NCI-H146 treated with DMSO at 0.1 percent for 48 hours (cell line): ENCODE measurements around the gene S100A8.
A peak's percentile ranks its signal among the peaks of the same experiment; 100 is the strongest.

ENCODE experiments used
- DNase-seq: peaks from one replicate; lab custom pipeline; 2025; ENCODE audit not compliant: unreplicated experiment; lab: John Stamatoyannopoulos, UW

S100A8 gene

GRCh38 chr1:153364156-153364555, 26.7 kb downstream of the S100A8 start:
- no peak for DNase-seq

GRCh38 chr1:153363641-153364040, 27.2 kb downstream of the S100A8 start:
- no peak for DNase-seq

- DNase-seq, result no peak
Measured at GRCh38 chr1:153362187-153362775, 28.6 kb downstream of the S100A8 start.

GRCh38 chr1:153361480-153362109, 29.3 kb downstream of the S100A8 start:
- DNase-seq, result no peak

GRCh38 chr1:153360592-153361479, 30.0 kb downstream of the S100A8 start:
- no peak for DNase-seq

- DNase-seq, result no peak
Measured at GRCh38 chr1:153360190-153360589, 30.7 kb downstream of the S100A8 start.

- DNase-seq, result no peak
Measured at GRCh38 chr1:153359241-153359640, 31.6 kb downstream of the S100A8 start.

- no peak for DNase-seq
Measured at GRCh38 chr1:153358691-153358975, 32.2 kb downstream of the S100A8 start.

- no peak for DNase-seq
Measured at GRCh38 chr1:153357853-153358690, 32.8 kb downstream of the S100A8 start, which contains the start of gene S100A9. S100A9 (plus strand) TSS chr1:153357854; CDS start chr1:153358284, 430 bp downstream.

GRCh38 chr1:153357076-153357852, 33.6 kb downstream of the S100A8 start:
- no peak for DNase-seq

- no peak for DNase-seq
Measured at GRCh38 chr1:153356392-153357075, 34.3 kb downstream of the S100A8 start.

GRCh38 chr1:153355445-153356071, 35.3 kb downstream of the S100A8 start:
- peak; percentile 31 for DNase-seq

GRCh38 chr1:153354515-153355193, 36.2 kb downstream of the S100A8 start:
- no peak for DNase-seq

GRCh38 chr1:153353226-153353947, 37.5 kb downstream of the S100A8 start:
- DNase-seq, result no peak

GRCh38 chr1:153352523-153352922, 38.4 kb downstream of the S100A8 start:
- peak; percentile 72 for DNase-seq

GRCh38 chr1:153350321-153350957, 40.4 kb downstream of the S100A8 start:
- DNase-seq, result no peak
